NCI-H1417 (cell line): ENCODE results near the gene FZD2.
"Not testable (repeated sequence)": the region's sequence is repeated elsewhere in the genome, so short reads cannot be mapped to it uniquely, and the experiment has no call there.

Experiments
- DNase-seq, 3 experiments: peaks; one replicate each; lab custom pipeline; 2025; lab: John Stamatoyannopoulos, UW

The FZD2 gene

DNA sequence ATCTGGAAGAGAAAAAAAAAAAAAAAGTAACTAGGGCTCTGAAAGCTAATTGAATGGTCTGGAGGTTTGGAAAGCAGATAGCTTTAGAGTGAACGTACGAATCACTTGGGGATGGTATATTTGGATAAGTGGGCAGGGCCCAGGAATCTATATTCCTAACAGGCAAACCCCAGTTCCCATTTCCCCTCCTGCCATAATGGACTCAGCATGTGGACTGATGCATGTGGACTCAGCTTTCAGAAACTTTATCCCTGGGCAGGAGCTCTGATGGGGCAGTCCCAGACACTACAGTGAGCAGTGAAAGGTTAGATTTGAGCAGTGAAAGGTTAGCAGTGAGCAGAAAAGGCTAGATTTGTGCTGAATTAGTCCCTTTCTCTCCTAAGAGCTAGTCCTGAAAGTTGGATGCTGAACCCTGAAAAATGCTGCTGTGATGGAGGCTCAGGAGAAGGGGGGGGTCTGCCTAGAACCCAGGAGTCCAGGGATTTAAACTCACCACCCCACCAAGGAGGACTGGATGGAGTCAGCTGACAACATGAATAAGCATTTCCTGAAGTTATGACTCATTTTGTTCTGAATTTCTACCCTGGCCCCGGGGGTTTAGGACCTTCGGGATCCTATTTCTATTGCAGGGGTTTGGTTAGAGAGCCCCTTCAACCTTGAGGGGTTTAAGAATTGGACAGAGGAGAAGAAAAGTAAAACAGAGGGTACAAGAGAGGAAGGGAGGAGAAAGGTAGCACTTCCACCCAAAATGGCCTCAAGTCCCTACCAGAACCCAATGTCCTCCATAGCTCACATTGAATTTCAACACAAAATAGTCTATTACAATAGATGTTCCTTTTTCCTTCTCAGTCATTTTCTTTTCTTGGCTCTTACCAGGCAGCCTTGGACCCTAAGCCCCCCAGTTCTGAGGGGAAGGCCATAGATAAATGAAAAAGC, 10.3 kb upstream of the FZD2 start:
- no peak for DNase-seq

DNA sequence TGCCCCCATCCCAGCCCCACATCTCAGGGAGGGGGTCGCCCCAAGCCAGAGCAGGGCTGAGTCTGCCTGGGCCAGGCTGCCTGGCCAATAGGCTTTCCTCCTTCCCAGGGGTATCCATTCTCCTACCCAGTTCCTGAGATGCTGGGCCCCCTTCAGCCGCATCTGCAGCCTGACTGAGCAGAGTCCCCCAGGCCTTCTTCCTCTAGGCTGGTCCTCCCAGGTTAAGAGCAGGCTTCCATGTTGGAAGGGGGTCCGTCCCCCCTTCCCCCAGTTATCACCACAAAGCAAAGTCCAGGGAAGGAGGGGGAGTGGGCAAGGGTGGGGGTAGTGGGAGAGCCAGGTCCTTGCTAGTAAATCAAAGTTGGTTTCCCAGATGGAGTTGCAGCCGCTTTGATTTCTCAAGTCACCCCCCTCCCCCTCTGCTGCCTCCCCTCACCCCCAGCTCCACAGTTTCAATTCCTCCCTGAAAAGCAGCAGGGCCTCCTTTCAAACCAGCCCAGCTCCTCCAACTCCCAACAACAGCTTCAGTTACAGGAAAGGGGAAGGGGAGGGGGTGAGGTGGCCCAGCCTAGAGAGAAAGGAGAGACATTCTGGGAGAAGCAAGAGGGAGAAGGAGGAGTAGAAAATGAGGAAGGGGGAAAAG, 9.5 kb upstream of the FZD2 start:
- DNase-seq = no peak

DNA sequence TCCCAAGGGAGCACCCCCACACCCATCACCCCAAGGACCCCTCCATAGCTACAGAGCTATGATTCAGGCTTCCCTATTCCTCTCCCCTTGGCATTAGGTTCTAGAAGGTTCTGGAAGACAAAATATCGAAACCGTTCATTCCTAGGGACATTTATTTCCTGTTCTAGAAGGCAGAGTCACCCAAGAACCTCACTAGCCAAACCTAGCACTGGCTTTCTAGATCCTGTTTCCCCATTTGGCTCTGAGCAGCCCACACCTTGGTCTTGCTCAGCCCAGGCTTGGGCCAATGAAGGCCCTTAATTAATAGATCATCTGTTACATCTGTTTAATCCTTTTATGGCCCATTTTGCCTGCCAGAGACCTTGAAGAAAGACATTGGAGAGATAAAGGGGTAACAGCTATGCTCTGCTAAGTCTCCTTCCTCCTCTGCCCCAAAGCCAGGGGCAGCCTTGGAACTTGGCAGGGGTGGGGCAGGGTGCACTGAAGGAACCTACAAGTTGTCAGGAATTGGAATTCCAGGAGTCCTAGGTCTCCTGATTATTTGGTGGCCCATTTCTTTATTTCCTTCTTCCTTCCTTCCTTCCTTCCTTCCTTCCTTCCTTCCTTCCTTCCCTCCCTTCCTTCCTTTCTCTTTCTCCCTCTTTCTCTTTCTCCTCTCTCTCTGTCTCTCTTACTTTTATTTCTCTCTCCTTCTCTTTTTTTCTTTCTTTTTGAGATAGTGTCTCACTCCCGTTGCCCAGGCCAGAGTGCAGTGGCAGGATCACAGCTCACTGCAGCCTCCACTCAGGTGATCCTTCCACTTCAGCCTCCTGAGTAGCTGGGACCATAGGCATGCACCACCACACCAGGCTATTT, 8.7 kb upstream of the FZD2 start:
- no peak for DNase-seq

DNA sequence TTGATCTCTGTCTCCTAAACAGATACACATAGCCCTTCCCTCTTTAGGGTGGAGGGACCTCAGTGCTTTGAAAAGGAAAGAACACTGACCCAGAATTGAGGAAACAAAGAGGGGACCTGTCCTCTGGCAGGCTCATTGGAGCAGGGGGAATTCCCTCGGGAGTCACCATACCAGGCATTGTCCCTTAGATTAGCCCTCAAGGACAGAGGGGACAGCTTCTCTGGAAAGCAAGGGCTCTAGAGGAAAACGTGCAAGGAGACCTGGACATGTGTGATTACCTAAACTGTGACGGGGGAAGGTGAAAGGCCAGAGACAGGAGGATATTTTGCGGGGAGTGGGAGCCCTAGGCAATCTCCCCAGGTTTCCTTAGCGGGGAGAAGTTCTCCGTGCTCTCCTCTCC, 7.6 kb upstream of the FZD2 start:
- DNase-seq = no peak

DNA sequence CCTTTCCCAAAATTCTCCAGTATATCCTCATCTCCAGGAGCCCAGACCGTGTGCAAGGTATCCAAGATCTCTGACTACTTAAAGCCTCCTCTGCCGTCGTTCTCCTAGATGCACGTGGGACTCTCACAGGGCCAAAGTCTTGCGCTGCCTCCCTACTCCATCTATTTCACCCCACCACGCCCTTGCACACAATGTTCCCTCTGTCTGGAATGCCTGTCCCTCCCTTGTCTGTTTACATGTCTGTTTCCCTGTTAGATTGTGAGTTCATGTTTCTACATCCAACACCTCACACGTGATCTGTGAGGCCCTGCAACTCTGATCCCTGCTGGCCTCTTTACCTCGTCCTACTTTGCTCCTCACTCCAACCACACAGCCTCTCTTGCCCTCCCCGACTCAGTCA, 4.9 kb upstream of the FZD2 start:
- no peak for DNase-seq

DNA sequence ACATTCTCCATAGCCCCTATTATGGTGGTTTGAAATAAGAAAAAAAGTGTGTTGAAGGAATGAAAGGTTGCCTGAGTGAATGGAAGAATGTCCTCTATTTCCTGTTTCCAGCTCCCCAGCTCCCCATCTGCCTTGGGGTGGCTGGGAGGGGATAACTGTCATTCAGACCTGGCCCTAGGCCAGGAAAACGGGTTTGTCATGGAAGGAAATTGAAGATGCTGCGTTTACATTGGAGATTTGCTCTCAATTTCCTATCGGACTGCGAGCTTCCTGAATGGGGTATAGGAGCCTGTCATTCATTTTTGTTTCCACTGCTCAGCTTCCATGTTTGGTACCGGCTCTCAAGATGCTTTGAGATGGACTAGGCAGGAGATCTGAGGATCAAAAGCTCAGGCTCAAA, 2.2 kb upstream of the FZD2 start:
- peak in 1 of 3 experiments; percentile 8 for DNase-seq

DNA sequence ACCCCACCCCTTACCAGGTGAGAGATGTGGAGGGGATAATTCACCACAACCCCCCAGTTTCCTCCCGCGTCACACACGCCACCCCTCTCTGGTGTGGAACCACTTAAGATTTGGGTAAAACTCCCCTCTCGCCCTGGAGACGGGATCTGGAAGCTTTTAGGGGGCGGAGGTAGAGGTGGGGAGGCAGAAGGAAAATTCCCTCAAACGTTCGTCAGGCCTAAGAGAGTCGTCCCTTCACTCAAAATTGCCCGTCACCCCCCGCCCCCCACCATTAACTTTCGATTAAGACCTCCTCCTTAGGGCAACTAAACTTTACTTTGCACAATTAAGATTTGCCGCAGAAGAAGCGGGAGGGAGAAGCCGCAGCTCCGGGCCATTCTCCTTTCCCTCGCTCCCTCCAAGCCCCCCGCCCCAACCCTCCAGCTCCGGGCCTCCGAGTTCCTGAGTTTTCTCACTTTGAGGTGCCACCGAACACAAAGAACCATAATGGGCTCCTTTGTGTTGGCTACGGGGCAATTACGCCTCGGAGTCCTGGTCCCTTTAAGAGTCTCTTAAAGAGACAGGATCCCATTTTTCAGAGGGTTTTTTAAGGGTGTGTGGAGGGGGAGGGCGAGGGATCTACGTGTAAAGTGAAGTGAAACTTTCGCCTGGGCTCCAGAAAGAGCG, 985 bp upstream of the FZD2 start:
- peak; percentile 15 to 76 (median 44) for DNase-seq

DNA sequence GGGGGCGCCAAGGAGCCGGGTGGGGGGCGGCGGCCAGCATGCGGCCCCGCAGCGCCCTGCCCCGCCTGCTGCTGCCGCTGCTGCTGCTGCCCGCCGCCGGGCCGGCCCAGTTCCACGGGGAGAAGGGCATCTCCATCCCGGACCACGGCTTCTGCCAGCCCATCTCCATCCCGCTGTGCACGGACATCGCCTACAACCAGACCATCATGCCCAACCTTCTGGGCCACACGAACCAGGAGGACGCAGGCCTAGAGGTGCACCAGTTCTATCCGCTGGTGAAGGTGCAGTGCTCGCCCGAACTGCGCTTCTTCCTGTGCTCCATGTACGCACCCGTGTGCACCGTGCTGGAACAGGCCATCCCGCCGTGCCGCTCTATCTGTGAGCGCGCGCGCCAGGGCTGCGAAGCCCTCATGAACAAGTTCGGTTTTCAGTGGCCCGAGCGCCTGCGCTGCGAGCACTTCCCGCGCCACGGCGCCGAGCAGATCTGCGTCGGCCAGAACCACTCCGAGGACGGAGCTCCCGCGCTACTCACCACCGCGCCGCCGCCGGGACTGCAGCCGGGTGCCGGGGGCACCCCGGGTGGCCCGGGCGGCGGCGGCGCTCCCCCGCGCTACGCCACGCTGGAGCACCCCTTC, 484 bp downstream of the FZD2 start:
- peak; percentile 20 to 70 (median 65) for DNase-seq

DNA sequence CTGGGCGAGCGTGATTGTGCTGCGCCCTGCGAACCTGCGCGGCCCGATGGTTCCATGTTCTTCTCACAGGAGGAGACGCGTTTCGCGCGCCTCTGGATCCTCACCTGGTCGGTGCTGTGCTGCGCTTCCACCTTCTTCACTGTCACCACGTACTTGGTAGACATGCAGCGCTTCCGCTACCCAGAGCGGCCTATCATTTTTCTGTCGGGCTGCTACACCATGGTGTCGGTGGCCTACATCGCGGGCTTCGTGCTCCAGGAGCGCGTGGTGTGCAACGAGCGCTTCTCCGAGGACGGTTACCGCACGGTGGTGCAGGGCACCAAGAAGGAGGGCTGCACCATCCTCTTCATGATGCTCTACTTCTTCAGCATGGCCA, 1.0 kb downstream of the FZD2 start:
- DNase-seq = no peak

DNA sequence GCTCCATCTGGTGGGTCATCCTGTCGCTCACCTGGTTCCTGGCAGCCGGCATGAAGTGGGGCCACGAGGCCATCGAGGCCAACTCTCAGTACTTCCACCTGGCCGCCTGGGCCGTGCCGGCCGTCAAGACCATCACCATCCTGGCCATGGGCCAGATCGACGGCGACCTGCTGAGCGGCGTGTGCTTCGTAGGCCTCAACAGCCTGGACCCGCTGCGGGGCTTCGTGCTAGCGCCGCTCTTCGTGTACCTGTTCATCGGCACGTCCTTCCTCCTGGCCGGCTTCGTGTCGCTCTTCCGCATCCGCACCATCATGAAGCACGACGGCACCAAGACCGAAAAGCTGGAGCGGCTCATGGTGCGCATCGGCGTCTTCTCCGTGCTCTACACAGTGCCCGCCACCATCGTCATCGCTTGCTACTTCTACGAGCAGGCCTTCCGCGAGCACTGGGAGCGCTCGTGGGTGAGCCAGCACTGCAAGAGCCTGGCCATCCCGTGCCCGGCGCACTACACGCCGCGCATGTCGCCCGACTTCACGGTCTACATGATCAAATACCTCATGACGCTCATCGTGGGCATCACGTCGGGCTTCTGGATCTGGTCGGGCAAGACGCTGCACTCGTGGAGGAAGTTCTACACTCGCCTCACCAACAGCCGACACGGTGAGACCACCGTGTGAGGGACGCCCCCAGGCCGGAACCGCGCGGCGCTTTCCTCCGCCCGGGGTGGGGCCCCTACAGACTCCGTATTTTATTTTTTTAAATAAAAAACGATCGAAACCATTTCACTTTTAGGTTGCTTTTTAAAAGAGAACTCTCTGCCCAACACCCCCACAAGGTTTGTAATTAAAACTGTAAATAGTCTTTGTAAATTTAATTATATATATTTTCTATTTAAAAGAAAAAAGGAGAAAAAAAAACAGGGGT, 1.7 kb downstream of the FZD2 start:
- DNase-seq = no peak

DNA sequence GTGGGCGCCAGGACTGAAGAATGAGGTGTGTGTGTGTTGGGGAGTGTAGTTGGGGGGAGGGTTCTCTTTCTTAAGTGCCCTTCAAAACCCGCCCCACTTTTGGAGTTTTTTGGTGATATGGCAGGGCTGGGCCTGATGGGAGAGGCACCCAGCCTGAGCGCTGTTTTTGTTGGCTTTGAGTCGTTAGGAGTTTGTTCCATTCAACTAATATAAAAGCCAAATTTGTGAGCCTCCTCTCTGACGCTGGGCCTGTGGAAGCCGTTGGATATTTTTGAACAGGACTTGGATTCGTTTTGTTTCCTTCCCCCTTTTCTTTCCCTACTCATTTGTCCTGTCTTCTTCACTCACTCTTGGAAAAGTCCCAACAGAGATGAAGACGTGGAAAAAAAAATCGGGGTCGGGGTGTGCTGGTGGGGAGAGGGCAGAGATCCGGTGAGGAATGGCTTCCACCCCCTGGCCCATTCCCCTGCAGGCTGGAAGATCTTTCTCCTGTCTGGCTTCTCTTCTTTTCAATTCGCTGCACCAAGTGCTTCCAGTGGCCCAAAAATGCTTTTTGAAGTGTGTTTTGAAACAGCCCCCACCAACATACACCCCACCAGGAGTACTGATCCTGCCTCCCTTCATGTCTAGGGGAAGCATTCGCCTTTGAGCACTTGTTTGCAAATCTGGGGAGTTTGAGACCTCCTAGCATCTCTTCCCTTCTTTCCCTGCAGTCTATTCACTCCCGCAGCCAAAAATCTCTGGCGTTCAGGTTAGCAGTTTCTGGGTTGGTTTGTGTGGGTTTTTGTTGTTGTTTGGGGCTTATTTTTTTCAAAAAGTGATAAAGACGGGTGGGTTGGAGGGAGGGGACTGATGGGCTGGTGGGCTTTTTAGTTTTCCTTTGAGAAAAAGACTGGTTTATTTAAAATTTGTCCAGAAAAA, 2.6 kb downstream of the FZD2 start:
- DNase-seq = no peak

DNA sequence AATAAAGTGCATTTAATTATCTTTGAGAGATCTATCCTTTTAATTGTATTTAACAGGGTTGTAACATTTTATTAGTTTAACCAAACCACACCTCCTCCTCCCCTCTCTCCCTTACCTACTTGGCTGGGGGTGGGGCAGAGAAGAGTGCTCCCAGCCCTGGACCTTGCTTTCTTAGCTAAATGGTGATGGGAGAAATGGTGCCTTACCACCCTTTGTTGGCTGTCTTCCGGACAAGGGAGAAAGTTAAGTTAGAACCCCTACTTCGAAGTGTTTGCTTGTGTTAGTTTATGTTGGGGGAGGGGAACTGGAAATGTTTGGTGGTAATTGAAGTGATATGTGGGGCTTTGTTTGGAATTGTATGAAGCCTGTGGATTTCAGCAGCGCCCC, 3.9 kb downstream of the FZD2 start:
- DNase-seq = no peak

DNA sequence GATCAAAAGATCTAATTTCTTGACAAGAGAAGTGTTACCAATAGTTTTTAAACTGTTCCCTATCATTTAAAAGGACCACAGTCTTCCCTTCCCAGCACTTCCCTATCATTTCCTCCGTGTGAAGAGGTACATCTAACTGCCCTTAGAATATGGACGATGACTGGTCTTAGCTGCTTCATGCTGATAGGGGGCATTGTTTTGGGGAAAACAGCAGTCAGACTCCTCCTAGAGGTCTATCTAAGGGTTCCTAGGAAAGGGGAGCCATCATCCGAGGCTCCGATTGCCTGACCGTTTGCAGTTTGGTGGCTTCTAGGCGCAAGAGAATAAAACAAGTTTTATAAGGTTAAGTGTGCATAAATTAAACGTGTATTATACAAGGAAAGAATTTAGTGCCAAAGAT, 7.1 kb downstream of the FZD2 start:
- no peak for DNase-seq

DNA sequence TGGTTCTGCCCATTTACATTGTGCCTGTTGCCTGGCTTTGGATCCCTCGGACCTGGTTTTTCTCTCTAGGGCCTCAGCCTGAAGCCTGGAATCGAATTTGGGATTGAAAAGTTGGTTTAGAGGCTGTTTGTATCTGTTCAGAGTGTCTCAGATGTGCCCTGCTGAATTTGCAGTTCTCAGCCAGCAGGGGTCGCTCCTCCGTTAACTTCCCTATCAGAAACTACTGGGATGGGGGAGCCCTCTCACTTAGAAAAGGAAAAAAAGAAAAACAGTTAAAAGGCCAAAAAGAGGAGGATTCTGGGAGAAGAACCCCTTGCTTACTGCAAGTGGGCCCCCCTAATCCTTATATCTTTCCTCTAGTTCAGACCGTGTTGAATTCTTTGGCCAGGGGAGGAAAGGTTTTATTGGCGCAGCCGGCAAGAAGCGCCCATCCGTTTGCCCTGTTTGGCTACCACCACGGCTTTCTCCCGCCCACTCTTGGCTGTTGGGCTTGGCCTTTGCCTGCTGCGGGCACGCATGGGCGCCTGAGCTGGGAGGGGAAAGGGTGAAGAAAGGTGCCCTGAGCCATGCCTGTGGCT, 8.7 kb downstream of the FZD2 start:
- no peak for DNase-seq

DNA sequence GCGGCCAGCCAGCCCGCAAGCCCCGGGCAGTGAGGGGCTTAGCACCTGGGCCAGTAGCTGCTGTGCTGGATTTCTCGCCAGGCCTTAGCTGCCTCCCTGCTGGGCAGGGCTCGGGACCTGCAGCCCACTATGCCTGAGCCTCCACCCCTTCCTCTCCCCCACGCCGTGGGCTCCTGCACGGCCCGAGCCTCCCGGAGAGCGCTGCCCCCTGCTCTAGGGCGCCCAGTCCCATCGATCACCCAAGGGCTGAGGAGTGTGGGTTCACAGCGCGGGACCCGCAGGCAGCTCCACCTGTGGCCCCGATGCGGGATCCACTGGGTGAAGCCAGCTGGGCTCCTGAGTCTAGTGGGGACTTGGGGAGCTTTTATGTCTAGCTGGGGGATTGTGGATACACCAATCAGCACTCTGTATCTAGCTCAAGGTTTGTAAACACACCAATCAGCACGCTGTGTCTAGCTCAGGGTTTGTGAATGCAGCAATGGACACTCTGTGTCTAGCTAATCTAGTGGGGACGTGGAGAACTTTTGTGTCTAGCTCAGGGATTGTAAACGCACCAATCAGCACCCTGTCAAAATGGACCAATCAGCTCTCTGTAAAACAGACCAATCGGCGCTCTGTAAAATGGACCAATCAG, 11.1 kb downstream of the FZD2 start:
- DNase-seq = not testable (repeated sequence)

DNA sequence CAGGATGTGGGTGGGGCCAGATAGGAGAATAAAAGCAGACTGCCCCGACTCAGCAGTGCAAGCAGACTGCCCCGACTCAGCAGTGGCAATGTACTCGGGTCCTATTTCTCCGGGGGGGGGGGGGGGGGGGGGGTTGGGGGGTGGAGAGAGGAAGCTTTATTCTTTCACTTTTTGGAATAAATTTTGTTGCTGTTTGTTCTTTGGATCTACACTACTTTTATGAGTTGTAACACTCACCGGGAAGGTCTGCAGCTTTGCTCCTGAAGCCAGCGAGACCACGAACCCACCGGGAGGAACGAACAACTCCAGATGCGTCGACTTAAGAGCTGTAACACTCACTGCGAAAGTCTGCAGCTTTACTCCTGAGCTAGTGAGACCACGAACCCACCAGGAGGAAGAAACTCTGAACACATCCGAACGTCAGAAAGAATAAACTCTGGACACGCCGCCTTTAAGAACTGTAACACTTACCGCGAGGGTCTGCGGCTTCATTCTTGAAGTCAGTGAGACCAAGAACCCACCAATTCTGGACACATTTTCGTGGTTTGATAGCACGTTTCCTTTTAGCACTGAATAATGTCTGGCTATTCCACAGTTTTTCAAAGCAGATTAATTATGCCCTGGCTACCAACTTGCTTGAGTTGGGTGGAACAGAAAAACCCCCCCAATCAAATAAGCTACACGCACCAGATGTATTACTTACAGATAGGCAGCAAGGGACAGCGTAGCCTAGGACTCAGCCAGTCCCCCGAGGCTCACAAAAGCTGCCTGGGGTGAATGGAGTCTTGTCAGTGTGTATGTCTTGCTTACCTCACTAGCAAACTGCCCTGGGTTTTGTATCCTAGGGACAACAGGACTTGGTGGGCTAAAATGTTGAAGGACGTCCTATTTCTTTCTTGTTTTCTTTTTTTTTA, 11.9 kb downstream of the FZD2 start:
- peak in 2 of 3 experiments; percentile 39 to 76 for DNase-seq

DNA sequence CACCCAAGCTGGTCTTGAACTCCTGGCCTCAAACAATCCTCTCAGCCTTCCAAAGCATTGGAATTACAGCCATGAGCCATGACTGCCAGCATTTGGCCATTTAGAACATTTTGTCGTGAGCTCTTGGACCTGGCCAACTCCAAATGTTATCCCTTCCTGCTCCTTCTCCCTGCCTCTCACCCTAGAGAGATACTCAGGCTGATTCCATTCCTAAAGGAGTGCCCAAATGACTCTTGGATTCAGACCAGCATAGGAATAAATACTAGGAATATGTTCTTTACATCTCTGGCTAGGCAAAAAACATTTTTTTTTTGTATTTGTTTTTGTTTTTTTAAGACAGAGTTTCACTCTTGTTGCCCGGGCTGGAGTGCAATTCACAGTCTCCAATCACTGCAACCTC, 15.5 kb downstream of the FZD2 start:
- DNase-seq = no peak
